Cerebellar cortex (tissue), 1 donor: ENCODE results near the gene ZSCAN12.

Source experiments
- DNase-seq: peaks from one replicate; pipeline ENCODE4 v3.0.0-alpha.2; 2015; ENCODE audit warnings: low spot score

The ZSCAN12 gene

DNA sequence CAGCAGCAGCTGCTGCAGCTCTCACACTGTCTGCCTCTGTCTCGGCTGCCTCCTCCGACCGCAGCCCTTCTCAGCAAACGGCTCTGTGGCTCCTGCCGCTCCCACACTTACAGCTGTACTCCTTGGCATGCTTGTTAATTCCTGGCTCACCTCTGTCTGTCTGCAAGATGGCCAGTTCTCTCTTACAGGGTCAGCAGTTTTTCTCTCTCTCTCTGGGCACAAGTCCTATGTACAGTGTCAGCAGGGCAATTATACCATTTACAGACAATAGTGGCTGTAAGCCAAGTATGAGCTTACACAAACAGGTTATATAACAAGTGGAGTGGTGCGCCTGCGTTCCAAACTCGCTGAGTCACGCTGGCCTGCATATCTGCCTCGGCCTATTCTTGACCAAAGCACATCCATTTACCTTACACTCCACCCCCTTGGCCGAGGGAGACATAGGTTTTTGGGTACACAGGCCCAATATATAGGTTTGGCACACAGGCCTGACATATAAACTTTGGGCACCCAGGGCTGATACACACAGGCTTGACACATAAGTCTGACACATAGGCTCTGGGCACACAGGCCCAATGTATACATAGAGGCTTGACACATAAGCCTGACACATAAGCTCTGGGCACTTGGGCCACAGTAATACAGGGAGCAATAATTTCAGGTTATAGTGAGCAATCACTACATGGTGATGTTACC lies 45.4 kb downstream of the ZSCAN12 start:
- DNase-seq = peak; percentile 55

DNA sequence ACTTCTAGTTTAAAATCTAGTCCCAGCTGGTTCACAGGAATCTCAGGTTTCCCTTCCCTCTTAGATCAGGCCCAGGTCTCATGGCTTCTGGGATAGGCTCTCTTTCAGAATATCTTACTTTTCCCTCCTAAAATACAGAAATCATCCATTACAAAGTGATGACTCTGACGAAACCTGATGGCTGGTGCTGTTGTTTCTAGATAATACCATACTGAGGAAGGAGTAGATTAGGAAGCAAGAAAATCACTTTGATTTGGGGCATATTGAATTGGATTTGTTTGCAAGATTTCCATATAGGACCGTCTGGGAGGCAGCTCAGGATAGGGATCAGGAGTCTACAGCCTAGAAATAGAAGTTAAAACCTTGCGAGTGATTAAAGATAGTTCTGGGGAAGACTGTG lies 46.2 kb downstream of the ZSCAN12 start:
- DNase-seq = no peak

DNA sequence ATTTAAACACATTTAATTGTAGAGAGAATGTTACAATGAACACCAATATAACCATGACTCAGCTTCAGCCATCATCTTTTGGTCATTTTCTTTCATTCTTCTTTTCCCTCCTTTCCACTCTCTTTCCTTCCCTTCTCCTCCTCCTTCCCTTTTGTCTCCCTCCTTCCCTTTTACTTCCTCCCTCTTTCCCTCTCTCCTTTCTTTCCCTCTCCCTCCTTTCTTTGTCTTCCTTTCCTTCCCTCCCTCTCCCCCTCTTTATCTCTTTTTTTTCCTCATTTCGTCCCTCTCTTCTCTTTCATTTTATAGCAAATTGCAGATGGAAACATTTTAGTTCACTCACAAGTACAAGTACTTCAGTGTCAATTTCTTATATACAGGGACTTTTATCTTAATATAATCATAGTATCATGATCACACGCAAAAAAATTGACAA lies 48.0 kb downstream of the ZSCAN12 start:
- no peak for DNase-seq

DNA sequence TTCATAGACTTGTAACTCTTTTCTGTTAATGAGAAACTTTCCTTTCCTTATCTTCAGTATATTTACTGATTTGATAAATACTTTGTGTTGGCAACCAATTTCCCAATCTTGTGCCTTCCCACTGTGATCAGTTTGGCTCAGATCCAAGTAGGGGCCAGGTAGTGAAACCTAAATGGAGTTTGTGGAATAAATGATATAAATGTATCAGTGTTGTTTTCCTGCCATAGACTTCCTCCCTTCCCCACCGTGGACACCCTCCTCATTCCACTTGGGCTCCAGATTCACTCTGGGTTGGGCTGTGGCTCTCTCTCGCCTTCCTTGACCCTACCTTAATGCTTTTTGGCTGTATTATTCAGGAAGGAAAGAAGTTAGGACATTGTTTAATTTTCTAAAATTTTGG lies 48.5 kb downstream of the ZSCAN12 start:
- DNase-seq = no peak

DNA sequence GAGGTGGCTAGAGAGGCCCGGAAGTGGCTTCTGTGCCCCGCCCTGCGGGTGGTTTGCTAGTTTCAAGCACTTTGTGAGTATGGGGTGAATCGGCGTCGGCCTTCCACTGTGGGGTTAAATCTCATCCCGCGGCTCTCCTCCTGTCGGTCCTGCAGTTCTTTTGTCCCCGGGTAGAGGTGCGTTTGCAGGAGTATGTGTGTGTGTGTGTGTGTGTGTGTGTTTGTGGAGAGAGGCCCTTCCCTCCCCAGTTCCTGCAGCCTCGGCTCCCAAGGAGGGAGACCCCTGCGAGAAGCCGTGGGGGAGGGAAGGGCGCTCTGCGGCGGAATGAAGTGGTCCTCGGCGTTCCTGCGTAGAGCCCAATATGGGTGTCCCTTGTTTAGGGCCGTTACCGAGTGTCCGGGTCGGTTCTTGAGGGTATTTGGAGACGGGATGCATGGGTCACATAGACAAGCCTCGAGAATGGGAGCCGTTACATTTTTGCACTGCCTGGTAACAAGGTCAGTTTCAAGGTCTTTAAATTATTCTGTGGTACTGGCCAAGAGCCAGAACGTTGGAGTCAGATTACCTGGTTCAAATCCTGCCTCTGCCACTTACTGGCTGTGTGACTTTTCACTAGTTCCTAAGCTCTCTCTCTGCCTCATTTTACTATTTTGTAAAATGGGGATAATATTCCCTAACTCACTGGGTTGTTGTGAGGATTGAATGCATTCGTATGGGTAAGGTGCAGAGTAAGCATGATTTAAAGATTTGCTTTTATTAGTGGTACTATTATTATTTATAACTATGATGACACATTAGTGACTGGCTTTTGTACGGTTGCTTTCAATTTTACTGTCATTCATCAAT lies 49.4 kb downstream of the ZSCAN12 start, which contains the start of gene ZKSCAN3:
Gene ZKSCAN3, plus strand, starts transcription at position 56 of the 846 bp plus-strand sequence. CDS start 9,640 bp downstream, outside the sequence.
- peak; percentile 91 for DNase-seq

DNA sequence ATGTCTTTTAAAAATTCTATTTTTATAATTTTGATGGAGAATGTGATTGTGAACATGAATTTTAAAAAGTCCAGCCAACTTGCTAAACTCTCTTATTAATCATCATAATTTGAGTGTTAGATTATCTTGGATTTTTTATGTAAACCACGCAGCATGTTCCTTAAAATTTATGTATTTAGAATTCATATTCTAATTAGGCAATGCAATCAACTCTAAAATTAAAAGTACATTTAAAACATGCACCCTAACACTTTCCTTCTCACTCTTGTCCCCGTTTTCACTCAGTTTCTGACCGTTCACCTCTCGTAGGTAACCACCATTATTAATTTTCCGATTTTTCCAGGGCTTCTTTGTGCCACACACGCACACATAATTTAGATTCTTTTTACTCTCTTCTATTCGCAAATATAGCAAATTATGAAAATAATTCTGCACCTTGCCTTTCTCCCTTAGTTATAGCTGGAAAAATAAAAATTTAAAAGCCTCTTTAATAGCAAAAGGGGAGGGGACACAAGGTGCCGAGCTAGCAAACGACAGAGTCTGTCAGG lies 50.1 kb downstream of the ZSCAN12 start:
- DNase-seq = no peak

DNA sequence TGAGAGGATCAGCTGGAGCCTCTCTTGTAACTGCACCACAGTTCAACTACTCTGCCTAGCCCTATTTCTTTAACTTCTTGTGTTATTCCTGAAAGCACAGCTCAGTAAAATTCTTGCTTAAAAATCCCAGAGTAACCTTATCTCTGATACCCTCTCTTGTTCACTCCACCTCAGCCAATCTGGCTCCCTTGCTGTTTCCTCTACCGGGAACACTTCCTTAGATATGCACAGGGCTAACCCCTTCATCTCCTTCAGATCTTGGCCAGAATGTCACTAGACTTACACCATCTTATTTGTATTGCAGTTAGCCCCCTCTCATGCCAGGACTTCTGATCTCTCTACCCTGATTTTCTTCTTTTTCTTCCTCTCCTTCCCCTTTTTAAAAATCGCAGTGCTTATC lies 52.4 kb downstream of the ZSCAN12 start:
- DNase-seq = no peak

DNA sequence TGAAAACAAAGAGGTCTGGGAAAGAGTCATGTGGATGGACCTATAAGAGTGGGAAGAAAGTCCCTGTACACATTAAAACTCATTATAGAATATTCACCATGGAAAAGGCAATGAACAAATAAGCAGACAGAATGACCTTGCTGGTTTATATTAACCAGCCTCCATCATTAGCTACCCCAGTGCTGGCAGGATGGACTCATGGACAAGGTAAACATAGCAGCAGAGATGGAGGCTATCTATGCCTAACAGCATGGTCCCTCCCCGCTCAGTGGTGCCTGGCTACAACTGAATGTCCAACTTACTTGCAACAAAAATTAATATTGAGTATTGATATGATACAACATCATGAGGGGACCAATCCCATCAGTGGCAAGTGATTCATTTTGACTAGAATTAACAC lies 54.3 kb downstream of the ZSCAN12 start:
- DNase-seq = no peak

DNA sequence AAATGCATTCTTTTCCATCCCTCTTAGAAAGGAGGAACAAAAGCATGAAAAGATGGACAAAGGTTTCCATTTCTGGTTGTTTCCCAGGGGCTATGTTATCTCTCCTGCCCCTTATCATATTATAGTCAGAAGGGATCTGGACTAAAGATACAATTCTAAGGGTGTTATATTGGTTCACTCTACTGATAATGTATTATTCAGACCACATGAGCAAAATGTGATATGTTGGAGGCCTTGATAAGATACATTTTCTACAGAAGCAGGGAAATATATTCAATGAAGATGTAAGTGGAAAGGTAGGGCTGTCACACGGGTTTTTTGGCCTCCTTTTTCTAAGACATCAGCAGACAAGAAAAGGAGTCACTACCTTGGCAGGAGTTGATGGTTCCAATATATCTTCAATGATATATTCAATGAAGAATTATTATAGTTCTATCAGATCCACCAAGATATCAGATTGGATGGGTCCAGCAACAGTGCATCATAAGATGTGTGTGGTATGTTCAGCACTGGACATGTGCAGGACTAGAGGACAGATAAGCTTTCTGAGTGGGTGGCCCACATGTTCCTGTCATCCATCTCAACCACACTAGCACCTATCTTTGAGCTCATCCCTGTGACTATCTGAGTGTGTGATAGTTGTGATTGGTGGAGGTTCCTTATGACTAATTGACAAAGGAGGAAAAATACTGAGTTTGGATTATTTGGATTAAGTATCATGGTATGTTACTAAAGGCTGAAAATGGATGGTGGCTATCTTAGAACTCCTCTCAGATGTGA lies 55.5 kb downstream of the ZSCAN12 start:
- no peak for DNase-seq

DNA sequence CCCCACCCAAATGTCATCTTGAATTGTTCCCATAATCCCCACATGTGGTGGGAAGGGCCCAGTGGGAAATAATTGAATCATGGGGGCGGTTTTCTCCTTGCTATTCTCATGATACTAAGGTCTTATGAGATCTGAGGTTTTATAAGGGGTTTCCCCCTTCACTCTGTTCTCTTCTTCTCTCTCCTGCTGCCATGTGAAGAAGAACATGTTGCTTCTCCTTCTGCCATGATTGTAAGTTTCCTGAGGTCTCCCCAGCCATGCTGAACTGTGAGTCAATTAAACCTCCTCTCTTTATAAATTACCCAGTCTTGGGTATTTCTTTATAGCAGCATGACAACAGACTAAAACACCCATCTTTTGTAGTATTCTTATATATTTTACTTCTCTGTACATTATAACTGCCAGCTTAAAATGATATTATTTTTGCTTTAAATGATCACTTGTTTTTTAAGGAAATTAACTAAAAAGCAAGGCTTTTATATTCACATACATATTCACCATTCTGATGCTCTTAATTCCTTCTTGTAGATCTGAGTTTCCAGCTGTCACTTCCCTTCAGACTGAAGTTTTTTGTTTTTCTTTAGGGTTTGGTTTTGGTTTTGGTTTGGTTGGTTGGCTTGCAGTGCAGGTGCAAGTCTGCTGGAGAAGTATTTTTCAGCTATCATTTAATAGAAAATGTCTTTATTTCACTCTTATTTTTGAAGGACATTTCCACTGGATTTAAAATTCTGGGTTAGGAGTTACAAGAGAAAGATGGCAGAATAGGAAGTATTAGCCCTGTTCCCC lies 59.0 kb downstream of the ZSCAN12 start:
- DNase-seq = no peak

DNA sequence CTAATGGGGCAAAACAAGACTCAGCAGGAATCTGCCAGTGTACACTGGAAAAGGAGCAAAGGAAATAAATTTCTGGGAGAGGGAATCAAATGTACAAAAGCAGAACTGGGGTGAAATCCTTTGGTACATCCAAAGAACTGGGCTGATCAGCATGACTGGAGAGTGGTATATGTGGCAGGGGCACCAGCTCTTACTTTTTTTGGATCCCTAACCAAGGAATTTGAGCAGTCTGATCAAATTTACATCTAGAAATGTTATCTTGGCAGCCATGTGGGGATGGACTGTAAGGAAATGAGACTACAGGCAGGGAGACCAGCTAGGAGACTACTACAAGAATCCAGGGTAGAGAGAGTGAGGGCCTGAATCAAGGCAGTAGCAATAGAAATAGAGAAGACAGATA lies 62.4 kb downstream of the ZSCAN12 start:
- no peak for DNase-seq

DNA sequence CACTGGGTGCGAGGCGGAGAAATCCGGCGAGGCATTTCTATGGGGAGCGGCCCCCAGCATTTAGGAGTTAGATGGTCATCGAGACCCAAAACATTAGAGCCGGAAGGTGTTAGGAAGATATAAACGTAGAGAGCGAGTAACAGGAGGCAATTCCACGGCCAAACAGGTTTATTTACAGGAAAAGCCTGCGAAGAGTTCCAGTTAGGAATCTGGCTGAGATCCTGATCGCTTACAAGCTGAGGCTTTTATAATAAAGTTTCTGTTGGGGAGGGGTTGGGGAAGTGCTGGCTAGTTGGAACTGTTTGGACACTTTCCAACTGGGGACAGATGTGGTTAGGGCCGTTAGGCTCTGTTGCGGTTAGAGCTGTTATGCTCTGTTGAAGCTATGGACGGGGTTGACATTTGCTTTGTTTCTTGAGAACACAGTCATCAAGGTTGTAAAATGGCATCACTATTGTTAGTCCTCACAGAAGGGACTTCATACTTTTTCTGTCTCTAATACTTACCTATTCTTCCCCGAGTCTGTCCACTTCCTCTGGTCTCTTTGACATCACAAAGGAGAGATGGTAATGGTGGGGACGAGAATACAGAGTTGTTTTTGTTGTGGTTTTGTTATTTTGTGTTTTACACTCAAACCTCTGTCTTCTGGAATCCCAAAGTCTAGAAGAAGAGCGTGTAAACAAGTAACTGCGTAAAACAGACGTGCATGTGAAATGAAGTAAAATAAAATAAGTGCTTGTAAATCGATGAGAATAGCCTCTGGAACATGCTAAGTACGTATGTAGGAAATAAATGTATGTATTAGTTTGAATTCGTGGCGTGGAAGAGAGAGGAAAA lies 63.0 kb downstream of the ZSCAN12 start:
- DNase-seq = no peak

DNA sequence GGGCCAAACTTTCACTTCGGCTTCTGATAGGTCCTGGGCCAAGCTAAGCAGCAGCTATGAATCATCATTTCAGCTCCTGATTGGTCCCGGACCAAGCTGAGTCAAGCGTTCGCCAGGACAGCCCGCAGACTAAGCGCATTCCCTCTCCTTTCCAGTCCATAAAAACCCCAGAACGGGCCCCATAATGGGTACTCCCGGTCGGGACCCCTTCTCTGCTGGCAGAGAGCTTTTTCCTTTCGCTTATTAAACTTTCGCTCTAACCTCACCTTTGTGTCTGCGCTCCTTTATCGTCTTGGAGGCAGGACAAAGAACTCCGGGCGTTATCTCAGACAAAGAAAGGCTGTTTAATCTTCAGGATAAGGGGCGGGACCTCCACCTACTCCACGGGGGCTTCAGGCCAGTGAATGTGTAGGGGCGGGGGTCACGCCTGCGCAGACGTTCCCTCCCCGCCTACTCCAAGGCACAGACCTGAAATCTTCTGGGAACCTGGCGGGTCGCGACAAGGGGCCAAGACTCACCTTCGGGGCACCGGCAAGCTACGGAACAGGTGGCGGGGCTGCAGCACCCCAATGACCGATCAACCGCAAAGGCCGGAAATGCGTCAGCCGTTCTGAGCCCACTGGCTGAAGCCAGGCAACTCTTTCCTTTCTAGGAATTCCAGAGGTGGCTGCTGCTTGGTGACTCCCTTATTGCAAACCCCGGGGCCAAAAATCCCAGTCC lies 63.8 kb downstream of the ZSCAN12 start, which contains the start of gene ZSCAN31:
Gene ZSCAN31, minus strand, starts transcription at position 585 of the 720 bp plus-strand sequence. CDS start 6,465 bp downstream, outside the sequence.
- peak; percentile 98 for DNase-seq

DNA sequence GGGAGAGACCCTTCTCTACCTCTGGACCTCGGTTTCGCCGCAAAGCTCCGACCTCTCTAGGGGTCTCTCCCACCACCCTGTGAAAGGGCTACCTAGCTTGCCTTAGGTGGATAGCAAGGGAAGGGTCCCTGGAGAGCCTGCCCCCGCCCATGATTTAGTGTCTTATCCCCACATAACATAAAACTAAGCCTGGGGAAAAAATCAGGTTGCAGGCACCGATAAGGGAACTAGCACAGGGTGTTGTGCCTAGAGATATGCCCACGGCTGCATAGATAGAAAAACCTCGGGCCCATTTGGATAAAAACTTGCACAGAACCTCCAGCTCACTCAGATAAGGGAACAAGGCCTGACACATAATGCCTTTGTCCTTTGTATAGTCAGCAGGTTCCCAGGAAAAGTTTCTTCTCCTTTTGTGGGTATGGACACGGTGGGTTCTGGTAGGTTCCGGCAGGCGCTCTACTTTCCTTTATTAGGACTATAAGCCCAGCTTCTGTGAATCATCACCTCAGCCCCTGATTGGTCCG lies 64.4 kb downstream of the ZSCAN12 start:
- no peak for DNase-seq

DNA sequence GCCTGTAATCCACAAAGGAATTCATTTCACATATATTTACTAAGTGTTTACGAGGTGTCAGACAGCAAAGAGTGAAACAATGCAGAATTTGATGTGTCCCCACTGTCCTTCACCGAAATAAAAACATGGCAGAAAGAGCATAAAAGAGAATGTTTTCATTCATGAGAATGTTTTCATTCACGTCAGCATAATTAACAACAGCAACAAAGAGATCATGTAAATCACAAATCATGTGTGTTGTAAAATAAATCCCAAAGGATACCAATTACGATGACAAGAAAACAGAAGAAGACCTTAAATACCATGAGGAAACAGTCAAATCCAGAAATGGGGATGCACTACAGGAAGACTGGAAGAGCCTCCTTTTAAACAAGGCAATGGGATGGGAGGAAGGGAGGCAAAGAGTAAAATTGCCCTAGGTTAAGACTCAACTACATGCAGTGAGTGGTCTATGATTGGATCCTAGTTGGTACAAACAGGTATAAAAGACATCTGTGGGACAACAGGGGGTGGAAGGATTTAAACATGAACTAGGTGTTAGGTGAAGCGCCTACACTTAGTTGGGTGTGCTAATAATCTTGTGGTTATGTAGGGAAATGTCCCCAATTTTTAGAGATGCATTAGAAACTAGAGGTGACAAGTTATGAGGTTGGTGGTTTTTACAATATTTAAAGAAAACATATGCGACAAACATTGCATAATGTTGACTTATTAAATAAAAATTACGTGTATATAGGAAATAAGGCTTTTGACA lies 65.1 kb downstream of the ZSCAN12 start:
- DNase-seq = no peak

DNA sequence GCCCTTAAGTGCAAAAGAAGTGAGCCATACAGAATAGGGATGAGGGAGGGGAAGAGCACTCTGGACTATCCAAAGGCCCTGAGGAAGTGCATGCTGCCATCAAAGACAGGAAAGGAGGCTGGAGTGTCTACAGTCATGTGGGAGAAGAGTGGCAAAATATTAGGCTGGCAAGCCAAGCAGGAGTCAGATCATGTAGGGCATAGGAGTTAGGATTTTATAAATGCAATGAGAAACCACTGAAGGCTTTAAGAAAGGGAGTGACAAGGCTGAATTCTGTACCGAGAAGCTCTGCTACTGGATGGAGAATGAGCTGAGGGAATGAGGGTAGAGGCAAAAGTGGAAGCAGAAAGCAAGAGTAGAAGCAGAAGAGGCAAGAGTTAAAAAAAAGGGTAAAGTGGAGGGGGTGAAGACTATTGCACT lies 65.9 kb downstream of the ZSCAN12 start:
- DNase-seq = no peak

DNA sequence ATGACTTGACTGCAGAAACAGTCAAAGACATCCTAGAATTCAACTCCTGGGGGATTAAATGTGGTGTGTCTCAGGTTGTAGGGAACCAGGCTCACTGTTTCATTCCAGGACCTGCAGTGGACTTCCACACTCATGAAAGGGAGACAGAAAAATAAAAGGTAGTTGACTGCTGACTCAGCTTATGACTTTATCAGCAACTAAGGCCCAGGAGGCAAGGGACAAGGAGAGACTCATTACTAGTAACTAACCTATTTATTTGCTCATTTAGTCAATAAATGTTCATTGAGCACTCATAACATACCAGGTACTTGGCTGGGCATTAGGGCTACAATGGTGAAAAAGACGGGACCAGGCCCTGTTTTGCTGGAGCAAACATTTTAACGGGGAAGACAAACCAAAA lies 66.5 kb downstream of the ZSCAN12 start:
- no peak for DNase-seq

DNA sequence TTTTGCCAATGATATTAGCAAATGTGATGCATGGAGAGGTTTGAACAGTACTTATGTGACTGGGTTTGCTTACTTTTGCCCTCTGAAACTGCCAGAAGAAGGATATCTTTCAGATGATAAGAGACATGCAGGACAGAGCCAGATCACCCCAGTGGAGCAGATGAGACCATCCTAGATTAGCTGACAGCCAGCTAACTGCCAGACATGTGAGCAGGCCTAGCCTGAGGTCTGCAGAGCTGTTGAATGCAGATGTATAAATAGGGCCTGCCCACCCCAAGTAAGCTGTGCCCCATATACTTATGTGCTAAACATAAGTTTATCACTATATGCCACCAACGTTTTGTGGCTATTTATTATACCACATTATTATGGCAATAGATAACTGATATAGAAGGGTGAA lies 69.5 kb downstream of the ZSCAN12 start:
- no peak for DNase-seq
